ENCODE data around the gene TTC9C.
"Not testable (repeated sequence)": the region's sequence is repeated elsewhere in the genome, so short reads cannot be mapped to it uniquely, and the experiment has no call there.

DNA sequence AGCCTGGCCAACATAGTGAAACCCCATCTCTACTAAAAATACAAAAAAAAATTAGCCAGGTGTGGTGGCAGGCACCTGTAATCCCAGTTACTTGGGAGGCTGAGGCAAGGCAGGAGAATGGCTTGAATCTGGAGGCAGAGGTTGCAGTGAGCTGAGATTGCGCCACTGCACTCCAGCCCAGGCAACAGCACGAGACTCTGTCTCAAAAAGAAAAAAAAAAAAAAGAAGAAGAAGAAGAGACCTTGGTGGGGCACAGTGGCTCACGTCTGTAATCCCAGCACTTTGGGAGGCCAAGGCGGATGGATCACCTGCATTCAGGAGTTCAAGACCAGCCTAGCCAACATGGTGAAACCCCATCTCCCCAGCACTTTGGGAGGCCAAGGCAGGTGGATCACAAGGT lies 24.4 kb upstream of the TTC9C start:
- TF ChIP-seq CTCF (IDR thresholded peaks at IDR 0.05); ZFX (IDR thresholded peaks at IDR 0.05; ENCODE audit: borderline replicate concordance): not testable (repeated sequence)

Data from 22Rv1 (cell line).